Fibroblast of skin of back (primary cell): ENCODE data around the gene IL31.

Experiments used
- DNase-seq: peaks from one replicate; pipeline ENCODE4 v3.0.0-alpha.2; 2013

The IL31 gene

GRCh38 chr12:122152754-122153153 lies 21.3 kb downstream of the IL31 start:
- DNase-seq = no peak

GRCh38 chr12:122150127-122150681 lies 23.8 kb downstream of the IL31 start:
- no peak for DNase-seq

GRCh38 chr12:122148657-122149056 lies 25.4 kb downstream of the IL31 start:
- no peak for DNase-seq

GRCh38 chr12:122147514-122148290 lies 26.3 kb downstream of the IL31 start:
- DNase-seq = no peak

GRCh38 chr12:122145505-122146330 lies 28.3 kb downstream of the IL31 start:
- no peak for DNase-seq

- DNase-seq = no peak
These were observed 29.1 kb downstream of the IL31 start for GRCh38 chr12:122144885-122145284.

- DNase-seq = no peak
These were observed 31.2 kb downstream of the IL31 start for GRCh38 chr12:122142857-122143256.

- DNase-seq = no peak
These were observed 31.9 kb downstream of the IL31 start for GRCh38 chr12:122141911-122142725.

GRCh38 chr12:122140467-122141257 lies 33.4 kb downstream of the IL31 start:
- DNase-seq = no peak

GRCh38 chr12:122139941-122140340 lies 34.1 kb downstream of the IL31 start:
- no peak for DNase-seq

- no peak for DNase-seq
These were observed 34.8 kb downstream of the IL31 start for GRCh38 chr12:122139266-122139665.

GRCh38 chr12:122138616-122139015 lies 35.4 kb downstream of the IL31 start:
- no peak for DNase-seq

GRCh38 chr12:122138181-122138580 lies 35.8 kb downstream of the IL31 start:
- DNase-seq = no peak

GRCh38 chr12:122137681-122138080 lies 36.3 kb downstream of the IL31 start:
- DNase-seq = no peak

- no peak for DNase-seq
These were observed 36.8 kb downstream of the IL31 start for GRCh38 chr12:122137229-122137628.

GRCh38 chr12:122135437-122136031 lies 38.5 kb downstream of the IL31 start:
- DNase-seq = no peak

GRCh38 chr12:122133192-122133950 lies 40.6 kb downstream of the IL31 start:
- no peak for DNase-seq

GRCh38 chr12:122130150-122130549 lies 43.9 kb downstream of the IL31 start:
- DNase-seq = peak; percentile 19

GRCh38 chr12:122129131-122129530 lies 44.9 kb downstream of the IL31 start:
- DNase-seq = no peak

- no peak for DNase-seq
These were observed 45.5 kb downstream of the IL31 start for GRCh38 chr12:122128481-122128880.

- DNase-seq = no peak
These were observed 46.2 kb downstream of the IL31 start for GRCh38 chr12:122127839-122128238.
